ENCODE results near the gene TNS3.

The TNS3 gene

GRCh38 chr7:47314728-47315607, 266.9 kb downstream of the TNS3 start:
- no peak for DNase-seq

- no peak for DNase-seq
Measured at GRCh38 chr7:47314248-47314647, 267.7 kb downstream of the TNS3 start.

DNA sequence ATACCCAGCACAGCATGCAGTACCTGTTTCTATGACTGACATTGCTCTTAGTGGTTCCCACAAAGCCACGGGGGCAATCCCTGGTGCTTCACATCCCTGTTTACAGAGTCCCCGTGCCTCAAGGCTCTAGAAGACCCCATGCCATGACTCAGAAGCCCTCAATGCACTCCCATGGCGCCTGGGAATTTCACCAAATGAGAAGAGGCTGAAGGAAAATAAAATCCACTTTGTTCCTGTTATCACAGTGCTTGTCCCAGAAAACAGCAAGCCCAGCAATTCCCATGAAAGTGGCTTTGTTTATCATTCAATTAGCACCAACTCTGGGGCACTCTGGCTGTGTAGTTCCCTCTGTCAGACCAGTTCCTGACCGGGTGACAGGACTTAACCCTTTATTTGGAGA, 268.3 kb downstream of the TNS3 start:
- DNase-seq, result no peak

GRCh38 chr7:47311891-47312290, 270.0 kb downstream of the TNS3 start:
- no peak for DNase-seq

GRCh38 chr7:47310020-47310419, 271.9 kb downstream of the TNS3 start:
- no peak for DNase-seq

DNA sequence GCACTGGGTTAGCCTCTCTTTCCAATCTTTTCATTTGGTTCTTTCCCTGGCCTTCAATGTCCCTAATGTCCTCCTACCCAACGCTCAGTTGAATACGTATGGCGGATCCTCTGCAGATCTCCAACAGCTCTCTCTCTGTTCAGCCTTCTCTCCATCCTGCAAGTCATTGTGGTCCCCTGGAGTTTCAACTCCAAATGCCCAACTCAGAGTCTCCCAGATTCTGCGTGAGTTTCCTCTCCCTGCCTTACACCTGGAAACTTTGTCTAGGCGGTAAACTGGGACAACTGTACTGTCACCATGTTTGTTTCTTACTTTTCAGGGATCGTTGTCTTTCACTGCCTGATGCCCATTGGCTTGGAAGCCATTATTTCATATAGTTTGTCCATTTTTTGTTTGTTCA, 273.1 kb downstream of the TNS3 start:
- DNase-seq, result no peak

- DNase-seq, result no peak
Measured at GRCh38 chr7:47307311-47307710, 274.6 kb downstream of the TNS3 start.

GRCh38 chr7:47304727-47305719, 276.9 kb downstream of the TNS3 start:
- DNase-seq, result no peak

GRCh38 chr7:47303695-47304453, 278.0 kb downstream of the TNS3 start:
- no peak for DNase-seq

DNA sequence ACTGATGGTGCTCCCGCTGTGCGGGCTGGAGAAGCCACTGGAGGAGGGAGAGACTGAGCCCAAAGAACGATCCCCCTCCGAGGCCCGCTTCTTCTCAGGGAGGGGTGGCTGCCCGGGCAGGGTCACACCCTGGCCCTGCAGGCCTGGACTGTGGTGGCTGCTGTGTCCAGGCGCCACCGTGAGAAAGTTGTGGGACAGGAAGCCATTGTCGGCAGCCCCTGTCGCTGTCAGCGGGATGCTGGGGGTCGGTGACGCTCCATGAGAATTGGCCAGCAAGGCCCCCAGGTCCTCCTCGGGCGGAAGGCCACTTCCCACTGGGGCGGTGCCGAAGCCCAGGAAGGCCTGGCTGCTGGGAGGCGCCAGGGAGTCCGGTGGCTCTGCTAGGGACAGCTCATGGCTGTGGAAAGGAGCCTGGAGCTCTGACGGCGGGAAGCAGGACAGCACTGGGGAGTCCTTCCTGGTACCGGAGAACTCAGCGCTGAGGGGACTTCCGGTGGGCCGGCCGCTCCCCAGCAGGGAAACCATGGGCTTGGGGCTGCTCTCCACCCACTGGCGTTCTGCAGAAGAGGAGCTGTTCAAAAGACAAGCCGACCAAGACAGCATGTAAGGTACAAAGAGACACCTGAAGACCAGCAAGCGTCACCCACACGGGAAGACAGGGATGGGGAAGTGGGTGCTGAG, 278.8 kb downstream of the TNS3 start:
- no peak for DNase-seq

- no peak for DNase-seq
Measured at GRCh38 chr7:47302560-47302959, 279.4 kb downstream of the TNS3 start.

GRCh38 chr7:47301657-47302295, 280.1 kb downstream of the TNS3 start:
- DNase-seq, result no peak

GRCh38 chr7:47301105-47301477, 280.8 kb downstream of the TNS3 start:
- DNase-seq, result no peak

- no peak for DNase-seq
Measured at GRCh38 chr7:47300472-47301104, 281.3 kb downstream of the TNS3 start.

GRCh38 chr7:47299496-47299895, 282.4 kb downstream of the TNS3 start:
- DNase-seq, result no peak

DNA sequence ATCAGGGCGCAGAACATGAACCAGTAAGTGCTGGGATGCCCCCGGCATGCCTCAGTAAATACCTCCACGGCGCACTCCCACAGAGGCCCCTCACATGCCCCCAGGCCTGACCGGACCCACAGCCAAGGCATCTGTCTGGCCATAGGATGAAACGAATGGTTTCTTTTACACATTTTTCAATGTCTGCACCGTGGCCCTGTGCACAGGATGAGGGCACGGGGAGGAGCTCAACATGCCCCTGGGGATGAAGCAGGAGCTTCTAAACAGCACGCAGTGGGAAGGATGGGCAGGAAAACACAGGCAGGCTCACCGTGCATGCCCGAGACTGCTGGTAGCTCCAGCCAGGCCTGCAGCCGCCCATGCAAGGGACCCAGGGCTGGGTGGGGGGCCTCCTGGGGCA, 283.3 kb downstream of the TNS3 start:
- no peak for DNase-seq

GRCh38 chr7:47297120-47297519, 284.8 kb downstream of the TNS3 start:
- DNase-seq, result no peak

DNA sequence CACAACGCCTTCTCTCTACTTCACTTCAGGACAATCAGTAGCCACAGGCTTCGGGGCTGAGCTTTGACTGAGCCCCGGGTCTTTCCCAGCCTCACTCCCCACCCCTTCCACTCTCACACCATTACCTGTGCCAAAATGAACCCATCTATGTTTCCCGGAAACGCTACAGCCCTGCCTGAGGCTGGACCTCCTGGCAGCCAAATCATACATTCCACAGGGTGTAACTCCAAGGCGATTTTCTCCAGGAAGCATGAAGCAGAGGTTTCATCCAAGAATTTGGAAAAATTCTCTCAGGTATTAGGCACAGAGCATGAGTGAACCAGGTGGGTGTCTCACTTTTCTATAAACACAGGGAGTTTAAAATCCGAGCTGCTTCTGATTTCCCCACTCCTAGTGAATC, 286.3 kb downstream of the TNS3 start:
- DNase-seq, result no peak

DNA sequence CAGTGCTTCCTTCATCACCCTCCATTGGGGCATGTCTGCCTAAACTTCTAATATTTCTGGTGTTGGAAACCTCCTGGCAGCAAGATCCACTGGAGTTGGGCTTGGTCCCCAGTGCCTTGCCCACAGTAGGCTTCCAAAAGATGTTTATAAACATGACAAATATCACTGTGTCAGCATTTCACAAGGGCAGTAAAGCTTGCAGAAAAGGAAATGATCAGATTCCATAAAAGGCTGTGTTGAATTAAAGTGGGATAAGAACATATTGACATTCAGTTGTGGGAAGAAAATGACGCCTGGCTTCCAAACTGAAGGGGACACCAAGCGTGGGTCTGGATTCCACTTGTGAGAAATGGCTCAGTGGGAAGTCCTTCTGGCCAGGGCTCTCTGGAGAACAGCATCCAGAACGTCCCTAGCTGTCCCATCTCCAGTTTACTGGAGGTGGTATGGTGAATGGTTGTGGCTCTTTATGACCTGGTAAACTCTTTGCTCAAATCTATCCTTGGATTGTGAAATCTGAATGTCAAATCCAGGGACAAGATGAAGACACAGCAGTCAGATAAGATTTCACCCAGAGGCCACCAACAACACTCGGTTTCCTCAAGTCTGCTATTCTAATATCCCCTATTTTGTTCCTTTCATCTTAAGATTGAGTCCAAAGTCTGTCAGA, 287.2 kb downstream of the TNS3 start:
- no peak for DNase-seq

DNA sequence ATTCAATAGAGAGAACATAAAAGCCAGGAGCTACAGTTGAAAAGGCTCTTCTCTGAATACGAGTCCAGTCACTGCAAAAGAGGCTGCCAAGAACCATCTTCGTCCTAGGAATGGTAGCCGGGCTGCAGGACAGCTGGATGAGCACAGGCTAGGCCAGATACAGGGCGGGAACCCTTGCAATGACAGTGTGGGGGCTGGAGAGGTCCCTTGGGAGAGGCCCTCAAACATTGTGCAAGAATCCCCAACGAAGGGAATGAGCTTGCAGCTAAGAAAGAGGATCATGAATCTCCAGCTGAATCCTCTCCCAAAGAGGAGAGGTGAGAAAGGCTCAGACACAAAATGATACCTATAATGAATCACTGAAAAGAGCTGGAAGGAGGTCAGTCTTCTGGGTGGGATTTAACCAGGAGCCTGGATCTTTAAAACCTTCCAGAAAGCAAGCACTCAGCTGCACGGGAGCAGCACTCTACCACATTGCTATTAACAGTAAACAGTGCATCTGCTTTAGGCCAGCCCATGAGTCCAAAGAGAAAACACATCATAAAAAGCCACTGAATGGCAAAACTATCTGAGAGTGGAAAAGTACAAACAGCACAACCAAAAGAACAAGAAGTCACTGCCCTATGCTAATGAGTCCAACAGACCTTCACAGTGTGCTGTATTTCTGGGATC, 287.9 kb downstream of the TNS3 start:
- no peak for DNase-seq

Data from activated CD4-positive, alpha-beta T cell treated with anti-CD3 and anti-CD28 coated beads for 1 hour (primary cell).